ENCODE data around the gene FAAP100.
"Not testable (repeated sequence)": the region's sequence is repeated elsewhere in the genome, so short reads cannot be mapped to it uniquely, and the experiment has no call there.

The FAAP100 gene

GRCh38 chr17:81537343-81537855, 14.8 kb downstream of the FAAP100 start:
- DNase-seq, result no peak

- DNase-seq, result no peak
Observed at GRCh38 chr17:81536299-81537290, 15.6 kb downstream of the FAAP100 start.

DNA sequence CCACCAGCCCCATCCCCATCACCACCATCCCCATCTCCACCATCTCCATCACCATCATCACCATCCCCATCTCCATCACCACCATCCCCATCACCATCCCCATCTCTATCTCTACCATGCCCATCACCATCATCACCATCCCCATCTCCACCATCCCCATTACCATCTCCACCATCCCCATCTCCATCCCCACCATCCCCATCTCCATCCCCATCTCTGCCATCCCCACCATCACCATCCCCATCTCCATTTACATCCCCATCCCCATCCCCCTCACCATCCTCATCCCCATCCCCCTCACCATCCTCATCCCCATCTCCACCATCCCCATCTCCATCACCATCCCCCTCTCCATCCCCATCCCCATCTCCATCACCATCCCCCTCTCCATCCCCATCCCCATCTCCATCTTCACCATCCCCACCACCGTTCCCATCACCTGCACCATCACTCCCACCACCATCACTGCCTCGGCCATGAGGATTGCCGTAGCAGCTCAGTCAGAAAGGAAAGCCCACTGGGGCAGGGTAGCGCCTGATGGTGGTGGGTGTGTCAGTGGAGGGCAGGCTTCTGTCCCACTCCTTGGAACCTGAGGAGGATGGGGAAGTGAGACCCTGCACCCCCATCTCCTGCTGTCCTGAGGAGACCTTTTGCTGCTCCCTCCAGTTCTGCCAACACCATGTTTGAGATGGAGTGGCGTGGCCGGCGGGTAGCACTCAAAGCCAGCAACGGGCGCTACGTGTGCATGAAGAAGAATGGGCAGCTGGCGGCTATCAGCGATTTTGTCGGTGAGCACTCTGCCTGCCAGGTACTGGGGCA, 16.5 kb downstream of the FAAP100 start:
- no peak for DNase-seq

- no peak for DNase-seq
Observed at GRCh38 chr17:81535007-81535328, 17.2 kb downstream of the FAAP100 start.

GRCh38 chr17:81534157-81535006, 17.8 kb downstream of the FAAP100 start:
- DNase-seq, result no peak

- no peak for DNase-seq
Observed at GRCh38 chr17:81533339-81534141, 18.6 kb downstream of the FAAP100 start.

- DNase-seq, result no peak
Observed at GRCh38 chr17:81532490-81533287, 19.5 kb downstream of the FAAP100 start.

- not testable (repeated sequence) for DNase-seq
Observed at GRCh38 chr17:81531998-81532404, 20.2 kb downstream of the FAAP100 start.

- not testable (repeated sequence) for DNase-seq
Observed at GRCh38 chr17:81531013-81531412, 21.1 kb downstream of the FAAP100 start.

DNA sequence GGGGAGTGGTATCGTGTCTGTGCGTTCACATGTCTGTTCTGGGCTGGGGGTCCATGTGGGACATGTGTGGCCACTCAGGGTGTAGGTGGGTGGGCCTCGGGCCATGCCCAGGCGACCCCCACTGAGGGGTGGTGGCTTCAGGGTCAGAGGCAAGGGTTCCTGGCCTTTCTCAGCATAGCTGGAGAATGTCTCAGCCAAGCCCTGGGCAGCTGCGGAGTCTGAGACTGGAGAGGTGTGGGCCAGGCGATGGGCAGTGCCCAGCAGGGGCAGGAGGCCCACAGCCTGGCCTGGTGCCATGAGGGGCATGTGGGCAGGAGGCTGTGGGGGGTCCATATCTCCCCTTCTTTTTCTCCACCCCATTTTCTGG, 22.7 kb downstream of the FAAP100 start:
- no peak for DNase-seq

- DNase-seq, result no peak
Observed at GRCh38 chr17:81528651-81529436, 23.3 kb downstream of the FAAP100 start.

GRCh38 chr17:81528384-81528650, 23.8 kb downstream of the FAAP100 start:
- no peak for DNase-seq

- no peak for DNase-seq
Observed at GRCh38 chr17:81527591-81528383, 24.4 kb downstream of the FAAP100 start, which contains the start of gene FSCN2. FSCN2 (plus strand) TSS chr17:81528377; CDS start chr17:81528532, 155 bp downstream.

DNA sequence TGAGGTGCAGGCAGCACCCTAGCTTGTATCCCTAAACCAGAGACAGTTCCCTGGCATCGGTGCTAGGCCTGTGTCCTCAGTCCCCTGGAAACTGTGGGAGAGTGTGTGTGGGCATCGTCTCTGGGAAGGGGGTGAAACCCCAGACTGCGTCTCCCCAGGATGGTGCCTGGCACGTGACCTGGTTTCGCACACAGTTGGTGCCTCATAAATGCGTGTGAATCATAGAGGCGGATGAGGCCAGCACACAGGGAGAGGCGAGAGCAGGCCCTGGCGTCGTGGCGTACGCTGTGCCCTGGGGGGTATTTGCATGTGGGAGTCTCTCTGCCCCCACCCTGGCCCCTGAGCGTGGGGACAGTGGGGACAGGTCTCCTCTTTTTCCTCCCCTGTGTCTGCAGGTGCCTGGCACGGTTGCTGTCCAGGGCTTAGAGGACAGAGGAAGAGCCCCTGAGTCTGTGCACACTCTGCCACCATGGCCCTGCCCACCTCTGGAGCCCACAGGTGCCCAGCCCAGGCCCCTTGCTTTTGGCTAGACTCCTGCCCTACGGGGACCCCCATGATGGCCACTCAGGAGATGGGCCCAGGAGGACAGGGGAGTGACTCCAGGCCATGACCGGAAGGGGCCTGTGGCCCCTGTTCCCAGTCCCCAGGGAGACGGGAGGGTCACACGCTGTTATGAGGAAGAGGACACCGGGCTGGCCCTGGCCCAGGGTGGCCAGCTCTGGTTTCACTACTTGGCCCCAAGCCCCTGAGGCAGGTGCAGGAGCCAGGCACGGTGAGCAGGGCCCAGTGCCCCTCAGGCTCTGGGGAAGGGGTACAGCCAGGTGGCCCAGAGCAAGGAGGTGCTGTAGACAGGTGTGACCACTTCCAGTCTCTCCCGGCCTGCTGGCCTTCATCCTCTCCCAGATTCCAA, 25.2 kb downstream of the FAAP100 start:
- DNase-seq, result no peak

DNA sequence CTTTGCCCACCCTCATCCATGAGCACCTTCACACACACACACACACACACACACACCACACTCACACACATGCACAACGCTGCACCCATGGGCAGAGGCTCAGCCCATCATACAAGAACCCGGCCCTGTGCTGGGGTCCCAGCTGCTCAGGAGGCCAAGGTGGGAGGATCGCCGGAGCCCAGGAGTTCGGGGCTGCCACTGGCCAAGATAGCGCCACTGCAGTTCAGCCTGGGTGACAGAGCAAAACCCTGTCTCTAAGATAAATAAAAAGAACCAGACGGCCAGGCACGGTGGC, 27.3 kb downstream of the FAAP100 start:
- no peak for DNase-seq

DNA sequence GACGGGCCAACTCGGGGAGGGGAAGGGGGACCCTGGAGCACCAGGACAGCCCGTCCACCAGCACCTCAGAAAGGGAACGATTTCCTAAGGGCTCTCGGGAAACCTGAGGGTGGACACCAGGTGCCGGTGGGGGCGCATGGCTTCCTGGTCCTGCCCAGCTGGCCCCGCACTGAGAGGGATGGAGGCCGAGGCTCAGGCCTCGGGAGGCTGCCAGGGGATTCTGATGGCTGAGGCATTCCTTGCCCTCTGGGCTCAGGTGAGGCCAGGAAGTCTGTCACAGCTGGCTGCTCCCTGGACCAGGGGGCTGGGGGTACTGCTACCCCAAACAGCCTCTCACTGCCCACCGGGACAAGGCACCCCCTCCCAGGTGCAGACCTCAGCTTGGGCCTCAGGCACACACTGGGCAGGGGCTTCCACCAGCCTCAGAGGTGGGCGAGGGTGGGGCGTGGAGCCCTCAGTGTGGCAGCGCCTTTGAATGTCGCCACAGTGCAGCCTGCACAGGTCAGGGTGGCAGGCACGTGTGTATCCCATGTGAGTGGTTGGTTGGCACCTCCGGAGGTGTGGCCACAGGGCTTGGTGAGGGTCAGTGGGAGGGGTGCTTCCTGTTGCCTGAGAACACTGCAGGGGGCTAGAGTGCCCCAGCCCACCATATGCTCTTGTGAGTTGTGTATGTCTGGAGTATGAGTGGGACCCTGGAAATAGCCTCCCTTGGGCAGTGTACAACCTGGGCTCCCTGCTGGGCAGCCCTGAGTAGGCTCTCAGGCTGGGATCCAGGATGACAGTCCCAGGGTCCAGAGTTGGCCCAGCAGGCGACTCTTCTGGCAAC, 27.9 kb downstream of the FAAP100 start:
- DNase-seq, result no peak

GRCh38 chr17:81523402-81524038, 28.6 kb downstream of the FAAP100 start:
- no peak for DNase-seq
